Measurements from ENCODE around the gene CAMTA1. TPM values are rescaled to one million over a fixed set of nuclear protein-coding genes. Genes with fewer than 3 reads are reported as not detected.

CAMTA1 gene
- total and polyA plus RNA-seq, 4 donors: 48.1 to 140 (median 52.3) TPM

DNA sequence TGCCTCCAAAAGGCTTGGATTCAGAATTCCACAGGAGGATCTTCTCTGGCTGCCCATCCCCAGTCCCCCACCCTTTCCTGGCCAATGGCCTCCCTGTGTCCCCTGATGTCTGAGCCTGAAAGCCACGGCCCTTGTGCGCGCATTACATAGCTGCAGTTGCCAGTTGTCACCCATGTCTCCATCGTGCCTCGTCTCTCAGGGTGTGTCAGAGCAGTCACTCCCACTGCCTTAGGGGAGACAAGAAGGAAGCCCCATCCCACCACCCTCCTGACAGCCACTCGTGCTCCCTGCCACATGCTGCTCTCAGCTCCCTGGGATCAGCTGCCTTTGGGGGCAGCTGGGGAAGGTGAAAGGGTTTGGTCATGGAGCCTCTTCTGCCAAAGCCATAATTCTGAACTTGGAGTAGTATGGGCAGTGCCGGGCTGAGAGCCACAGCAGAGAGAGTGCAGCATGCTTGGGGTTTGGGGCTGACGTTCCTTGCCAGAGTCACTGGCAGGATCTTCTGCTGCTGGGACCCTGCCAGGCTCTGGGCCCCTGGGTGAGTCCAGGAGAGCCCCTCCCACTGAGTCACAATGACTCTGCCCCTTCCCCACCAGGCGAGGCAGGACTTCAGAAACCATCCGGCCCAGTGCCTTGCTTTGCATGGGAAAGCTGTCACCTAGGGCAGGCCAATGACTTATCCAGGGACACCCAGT is 700.0 kb downstream of the CAMTA1 start:
- TF ChIP-seq, protein P1, sequence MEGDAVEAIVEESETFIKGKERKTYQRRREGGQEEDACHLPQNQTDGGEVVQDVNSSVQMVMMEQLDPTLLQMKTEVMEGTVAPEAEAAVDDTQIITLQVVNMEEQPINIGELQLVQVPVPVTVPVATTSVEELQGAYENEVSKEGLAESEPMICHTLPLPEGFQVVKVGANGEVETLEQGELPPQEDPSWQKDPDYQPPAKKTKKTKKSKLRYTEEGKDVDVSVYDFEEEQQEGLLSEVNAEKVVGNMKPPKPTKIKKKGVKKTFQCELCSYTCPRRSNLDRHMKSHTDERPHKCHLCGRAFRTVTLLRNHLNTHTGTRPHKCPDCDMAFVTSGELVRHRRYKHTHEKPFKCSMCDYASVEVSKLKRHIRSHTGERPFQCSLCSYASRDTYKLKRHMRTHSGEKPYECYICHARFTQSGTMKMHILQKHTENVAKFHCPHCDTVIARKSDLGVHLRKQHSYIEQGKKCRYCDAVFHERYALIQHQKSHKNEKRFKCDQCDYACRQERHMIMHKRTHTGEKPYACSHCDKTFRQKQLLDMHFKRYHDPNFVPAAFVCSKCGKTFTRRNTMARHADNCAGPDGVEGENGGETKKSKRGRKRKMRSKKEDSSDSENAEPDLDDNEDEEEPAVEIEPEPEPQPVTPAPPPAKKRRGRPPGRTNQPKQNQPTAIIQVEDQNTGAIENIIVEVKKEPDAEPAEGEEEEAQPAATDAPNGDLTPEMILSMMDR (IDR thresholded peaks at IDR 0.05; ENCODE audit: control extremely low read depth, extremely low read depth): no peak
- no peak overlapping the region for H3K9ac ChIP-seq (ENCODE audit: insufficient read depth in 1 of 2, low read length in 2 of 2)
- no peaks in the 10 kb centered on the region for H3K36me3 ChIP-seq (ENCODE audit: control insufficient read depth in 4 of 4, insufficient read depth in 4 of 4, low read length in 4 of 4)
- no peak for DNase-seq
- no peak overlapping the region for H3K4me3 ChIP-seq
- peaks cover 0 to 4% (median 0%) of the 10 kb centered on the region in 3 donors for H3K27me3 ChIP-seq (ENCODE audit: control insufficient read depth in 3 of 3, insufficient read depth in 3 of 3, low read length in 2 of 3)
- 89 to 90% methylated on average over 10 of the region's 10 CpGs for WGBS, 2 donors
- no peak for ATAC-seq (ENCODE audit: insufficient read depth, low FRiP score)
- H3K4me1 ChIP-seq (ENCODE audit: control insufficient read depth in 5 of 5, insufficient read depth in 5 of 5, low read length in 5 of 5): peaks cover 0 to 43% (median 21%) of the 10 kb centered on the region in 5 donors
- no peak overlapping the region for H3K27ac ChIP-seq (ENCODE audit: low read depth in 1 of 2, low read length in 1 of 2)
- no peaks in the 10 kb centered on the region for H3K9me3 ChIP-seq (ENCODE audit: control insufficient read depth in 4 of 4, insufficient read depth in 3 of 4, low read length in 3 of 4)

DNA sequence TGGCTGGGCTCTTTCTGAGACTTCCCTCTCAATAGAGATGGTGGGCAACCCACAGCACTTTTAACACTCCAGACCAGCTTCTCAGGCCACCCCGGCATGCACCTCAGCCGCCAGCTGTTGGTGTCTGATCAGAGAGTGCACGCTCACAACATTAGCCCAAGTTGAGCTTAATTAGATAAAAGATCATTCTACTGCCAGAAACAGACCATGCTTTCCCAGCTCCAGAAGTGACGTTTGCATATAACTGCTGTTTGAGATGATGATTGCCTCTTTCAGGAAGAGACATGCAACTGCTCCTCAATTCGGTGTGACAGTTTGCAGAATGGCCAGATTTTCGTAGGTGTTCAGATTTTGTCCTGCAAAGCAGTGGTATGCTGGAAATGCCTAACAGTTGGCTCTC is 700.6 kb downstream of the CAMTA1 start:
- DNase-seq (peak in 2 of 3 donors; percentile 83 to 86), ATAC-seq (ENCODE audit: insufficient read depth, low FRiP score) (no peak)
- Histone ChIP-seq H3K9me3 (ENCODE audit: control insufficient read depth in 4 of 4, insufficient read depth in 3 of 4, low read length in 3 of 4) (no peaks in the 10 kb centered on the region), H3K27me3 (ENCODE audit: control insufficient read depth in 3 of 3, insufficient read depth in 3 of 3, low read length in 2 of 3) (peaks cover 0 to 3% (median 0%) of the 10 kb centered on the region in 3 donors), H3K36me3 (ENCODE audit: control insufficient read depth in 4 of 4, insufficient read depth in 4 of 4, low read length in 4 of 4) (no peaks in the 10 kb centered on the region), H3K4me3 (no peak overlapping the region), H3K27ac (ENCODE audit: low read depth in 1 of 2, low read length in 1 of 2) (no peak overlapping the region), H3K4me1 (ENCODE audit: control insufficient read depth in 5 of 5, insufficient read depth in 5 of 5, low read length in 5 of 5) (peaks cover 0 to 47% (median 22%) of the 10 kb centered on the region in 5 donors), H3K9ac (ENCODE audit: insufficient read depth in 1 of 2, low read length in 2 of 2) (no peak overlapping the region)
- 90 to 92% methylated on average over 6 of the region's 6 CpGs for WGBS, 2 donors
- TF ChIP-seq, protein P1 (IDR thresholded peaks at IDR 0.05; ENCODE audit: control extremely low read depth, extremely low read depth): no peak

DNA sequence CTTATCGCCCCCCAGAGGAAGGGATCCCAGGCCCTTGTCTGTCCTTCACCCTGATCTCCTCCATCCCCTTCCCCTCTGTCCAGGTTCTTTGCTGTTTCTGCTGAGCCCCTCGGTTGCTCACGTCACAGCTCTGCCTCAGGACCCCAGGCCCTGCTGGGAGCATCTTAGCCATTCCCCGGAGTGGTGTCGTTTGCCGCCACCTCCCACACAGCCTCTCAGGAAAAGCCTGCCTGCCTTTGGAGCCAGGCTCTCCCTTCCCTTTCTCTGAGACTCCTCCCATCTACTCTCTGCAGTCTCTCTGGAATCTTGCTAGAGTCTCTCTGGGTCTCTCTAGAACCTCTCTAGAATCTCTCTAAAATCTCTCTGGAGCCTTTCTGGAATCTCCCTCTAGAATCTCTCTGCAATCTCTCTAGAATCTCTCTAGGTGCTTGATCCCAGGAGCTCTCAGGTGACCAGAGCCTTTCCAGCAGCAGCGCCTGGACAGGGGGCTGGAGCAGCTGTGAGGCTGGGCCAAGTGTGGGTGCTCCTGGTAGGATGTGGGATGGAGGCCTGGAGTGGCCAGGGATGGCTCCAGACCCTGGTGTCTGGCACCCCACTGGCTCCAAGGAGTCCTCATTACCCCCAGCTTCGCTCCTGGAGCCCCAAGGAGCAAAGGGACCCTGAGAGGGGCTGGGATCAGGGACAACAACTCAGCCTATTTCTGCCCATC is 702.7 kb downstream of the CAMTA1 start:
- no peak overlapping the region for H3K27ac ChIP-seq (ENCODE audit: low read depth in 1 of 2, low read length in 1 of 2)
- no peaks in the 10 kb centered on the region for H3K9me3 ChIP-seq (ENCODE audit: control insufficient read depth in 4 of 4, insufficient read depth in 3 of 4, low read length in 3 of 4)
- H3K4me3 ChIP-seq: no peak overlapping the region
- peaks cover 0 to 3% (median 2%) of the 10 kb centered on the region in 3 donors for H3K27me3 ChIP-seq (ENCODE audit: control insufficient read depth in 3 of 3, insufficient read depth in 3 of 3, low read length in 2 of 3)
- no peak for DNase-seq
- no peaks in the 10 kb centered on the region for H3K36me3 ChIP-seq (ENCODE audit: control insufficient read depth in 4 of 4, insufficient read depth in 4 of 4, low read length in 4 of 4)
- no peak overlapping the region for H3K9ac ChIP-seq (ENCODE audit: insufficient read depth in 1 of 2, low read length in 2 of 2)
- 84 to 88% methylated on average over 8 of the region's 8 CpGs for WGBS, 2 donors
- TF ChIP-seq, protein P1 (IDR thresholded peaks at IDR 0.05; ENCODE audit: control extremely low read depth, extremely low read depth): no peak
- no peak for ATAC-seq (ENCODE audit: insufficient read depth, low FRiP score)
- peaks cover 0 to 49% (median 33%) of the 10 kb centered on the region in 5 donors for H3K4me1 ChIP-seq (ENCODE audit: control insufficient read depth in 5 of 5, insufficient read depth in 5 of 5, low read length in 5 of 5)

All from lung (tissue), 12 donors.